Activated CD4-positive, alpha-beta memory T cell treated with anti-CD3 and anti-CD28 coated beads, Interleukin-2, amount 10 ng/mL, durations not matched to agents 7 days and 5 days (primary cell): ENCODE data around the gene TFAP2A. TPM values are rescaled to one million over a fixed set of nuclear protein-coding genes. Genes with fewer than 3 reads are reported as not detected.

Experiments used
- CTCF ChIA-PET: fragments of 350-600 bp; sonication (Branson Sonifier 250); formaldehyde crosslinking; loops from one replicate; lab custom pipeline; 2021; ENCODE audit warnings: antibody characterized with exemption, inconsistent platforms; lab: Charles Lee
- POLR2A ChIA-PET: fragments of 350-600 bp; sonication (Branson Sonifier 250); formaldehyde crosslinking; loops from one replicate; lab custom pipeline; 2021; ENCODE audit warnings: antibody characterized with exemption; lab: Charles Lee
- DNase-seq: peaks from one replicate; pipeline ENCODE4 v3.0.0-alpha.2; 2020
- H3K27ac Mint-ChIP-seq: one replicate; pipeline ENCODE4 v1.8.0; 2021; ENCODE audit warnings: mild to moderate bottlenecking, mixed read lengths
- H3K27me3 Mint-ChIP-seq: one replicate; pipeline ENCODE4 v1.8.0; 2021; ENCODE audit warnings: mixed read lengths
- H3K36me3 Mint-ChIP-seq: one replicate; pipeline ENCODE4 v1.8.0; 2021; ENCODE audit warnings: low read depth, mixed read lengths
- H3K4me1 Mint-ChIP-seq: one replicate; pipeline ENCODE4 v1.8.0; 2021; ENCODE audit warnings: mixed read lengths
- H3K4me3 Mint-ChIP-seq: one replicate; pipeline ENCODE4 v1.8.0; 2021; ENCODE audit warnings: mild to moderate bottlenecking, mixed read lengths
- H3K9me3 Mint-ChIP-seq: one replicate; pipeline ENCODE4 v1.8.0; 2021; ENCODE audit warnings: mixed read lengths
- total RNA-seq, 2 experiments: library from RNA; stranded (reverse); gene quantifications; one replicate each; pipeline ENCODE4 v1.2.3, GENCODE V29; 2021

The TFAP2A gene
- total RNA-seq, 2 experiments from 2014 or later: 0.20 TPM; not detected in 1

- Mint-ChIP-seq H3K4me3 (no peak overlapping the region), H3K4me1 (peaks cover 15% of the 10 kb centered on the region), H3K9me3 (no peaks in the 10 kb centered on the region), H3K27ac (no peak overlapping the region), H3K36me3 (peaks cover 24% of the 10 kb centered on the region), H3K27me3 (peaks cover 92% of the 10 kb centered on the region)
- POLR2A ChIA-PET: interaction anchor here (0.8 kb wide), 1 partner anchor 33 kb away, joined by 3 read pairs; no protein-coding TSS in a partner anchor
- CTCF ChIA-PET: no interaction called here
- DNase-seq: no peak
Measured at GRCh38 chr6:10421921-10422736, 7.3 kb upstream of the TFAP2A start.

- Mint-ChIP-seq H3K27me3 (peaks cover 92% of the 10 kb centered on the region), H3K4me3 (no peak overlapping the region), H3K27ac (no peak overlapping the region), H3K4me1 (peaks cover 11% of the 10 kb centered on the region), H3K36me3 (peaks cover 26% of the 10 kb centered on the region), H3K9me3 (no peaks in the 10 kb centered on the region)
- ChIA-PET POLR2A (interaction anchor here (0.8 kb wide), 1 partner anchor 32 kb away, joined by 3 read pairs; no protein-coding TSS in a partner anchor), CTCF (no interaction called here)
- no peak for DNase-seq
Measured at GRCh38 chr6:10421158-10421920, 6.5 kb upstream of the TFAP2A start.

- Mint-ChIP-seq H3K4me1 (peaks cover 10% of the 10 kb centered on the region), H3K36me3 (peaks cover 26% of the 10 kb centered on the region), H3K27me3 (peaks cover 95% of the 10 kb centered on the region), H3K27ac (no peak overlapping the region), H3K4me3 (no peak overlapping the region), H3K9me3 (no peaks in the 10 kb centered on the region)
- CTCF ChIA-PET: no interaction called here
- POLR2A ChIA-PET: no interaction called here
- DNase-seq: no peak
Measured at GRCh38 chr6:10420546-10421157, 5.8 kb upstream of the TFAP2A start.

- POLR2A ChIA-PET: no interaction called here
- CTCF ChIA-PET: no interaction called here
- peaks cover 95% of the 10 kb centered on the region for H3K27me3 Mint-ChIP-seq
- no peak overlapping the region for H3K4me3 Mint-ChIP-seq
- DNase-seq: no peak
- H3K9me3 Mint-ChIP-seq: no peaks in the 10 kb centered on the region
- peak overlapping the region; percentile 24 for H3K27ac Mint-ChIP-seq
- peaks cover 11% of the 10 kb centered on the region for H3K4me1 Mint-ChIP-seq
- H3K36me3 Mint-ChIP-seq: peaks cover 26% of the 10 kb centered on the region
Measured at GRCh38 chr6:10419749-10420545, 5.1 kb upstream of the TFAP2A start.

- H3K4me3 Mint-ChIP-seq: no peak overlapping the region
- H3K27me3 Mint-ChIP-seq: peaks cover 95% of the 10 kb centered on the region
- H3K27ac Mint-ChIP-seq: no peak overlapping the region
- no peaks in the 10 kb centered on the region for H3K9me3 Mint-ChIP-seq
- ChIA-PET POLR2A (no interaction called here), CTCF (no interaction called here)
- H3K4me1 Mint-ChIP-seq: peaks cover 15% of the 10 kb centered on the region
- DNase-seq: no peak
- H3K36me3 Mint-ChIP-seq: peaks cover 26% of the 10 kb centered on the region
Measured at GRCh38 chr6:10418862-10419748, 4.2 kb upstream of the TFAP2A start.

- ChIA-PET POLR2A (no interaction called here), CTCF (no interaction called here)
- H3K9me3 Mint-ChIP-seq: no peaks in the 10 kb centered on the region
- peaks cover 30% of the 10 kb centered on the region for H3K36me3 Mint-ChIP-seq
- H3K27me3 Mint-ChIP-seq: peaks cover 95% of the 10 kb centered on the region
- H3K4me1 Mint-ChIP-seq: peaks cover 22% of the 10 kb centered on the region
- no peak overlapping the region for H3K4me3 Mint-ChIP-seq
- no peak overlapping the region for H3K27ac Mint-ChIP-seq
- DNase-seq: no peak
Measured at GRCh38 chr6:10418361-10418861, 3.5 kb upstream of the TFAP2A start.

GRCh38 chr6:10417681-10418104 lies 2.8 kb upstream of the TFAP2A start:
- no peak overlapping the region for H3K4me3 Mint-ChIP-seq
- peaks cover 36% of the 10 kb centered on the region for H3K36me3 Mint-ChIP-seq
- POLR2A ChIA-PET: no interaction called here
- H3K27ac Mint-ChIP-seq: no peak overlapping the region
- peaks cover 93% of the 10 kb centered on the region for H3K27me3 Mint-ChIP-seq
- peaks cover 27% of the 10 kb centered on the region for H3K4me1 Mint-ChIP-seq
- no peaks in the 10 kb centered on the region for H3K9me3 Mint-ChIP-seq
- no peak for DNase-seq
- CTCF ChIA-PET: no interaction called here

GRCh38 chr6:10416863-10417641 lies 2.2 kb upstream of the TFAP2A start:
- DNase-seq: no peak
- Mint-ChIP-seq H3K27ac (no peak overlapping the region), H3K4me1 (peaks cover 29% of the 10 kb centered on the region), H3K36me3 (peaks cover 36% of the 10 kb centered on the region), H3K4me3 (no peak overlapping the region), H3K27me3 (peaks cover 90% of the 10 kb centered on the region), H3K9me3 (no peaks in the 10 kb centered on the region)
- ChIA-PET CTCF (no interaction called here), POLR2A (no interaction called here)

- peaks cover 32% of the 10 kb centered on the region for H3K36me3 Mint-ChIP-seq
- ChIA-PET CTCF (interaction anchor here (0.9 kb wide), 1 partner anchor 13 kb away, joined by 3 read pairs; no protein-coding TSS in a partner anchor), POLR2A (no interaction called here)
Measured at GRCh38 chr6:10416516-10416862, 1.6 kb upstream of the TFAP2A start.

GRCh38 chr6:10415617-10416480 lies 975 bp upstream of the TFAP2A start:
- Mint-ChIP-seq H3K9me3 (no peaks in the 10 kb centered on the region), H3K27ac (peak overlapping the region; percentile 45), H3K36me3 (peaks cover 36% of the 10 kb centered on the region), H3K4me1 (peaks cover 39% of the 10 kb centered on the region), H3K4me3 (no peak overlapping the region), H3K27me3 (peaks cover 89% of the 10 kb centered on the region)
- no peak for DNase-seq
- CTCF ChIA-PET: interaction anchor here (0.9 to 1.9 kb wide), 3 partner anchors 9 to 14 kb away, joined by 3 to 5 read pairs (median 5); no protein-coding TSS in a partner anchor
- POLR2A ChIA-PET: no interaction called here

More at GRCh38 chr6:10416516-10416862, 1.6 kb upstream of the TFAP2A start:
- no peak for DNase-seq
- Mint-ChIP-seq H3K4me1 (peaks cover 33% of the 10 kb centered on the region), H3K27ac (no peak overlapping the region), H3K4me3 (no peak overlapping the region), H3K27me3 (peaks cover 90% of the 10 kb centered on the region), H3K9me3 (no peaks in the 10 kb centered on the region)
